RKO (cell line): Measurements from ENCODE around the gene NECTIN1.

Experiments
- DNase-seq: peaks from one replicate; pipeline ENCODE4 v3.0.0-alpha.2; 2016; ENCODE audit warnings: low spot score

The NECTIN1 gene

GRCh38 chr11:119671561-119672015, 57.4 kb downstream of the NECTIN1 start:
- no peak for DNase-seq

GRCh38 chr11:119671051-119671450, 57.9 kb downstream of the NECTIN1 start:
- no peak for DNase-seq

- no peak for DNase-seq
Observed at GRCh38 chr11:119669487-119669886, 59.5 kb downstream of the NECTIN1 start.

- DNase-seq = no peak
Observed at GRCh38 chr11:119668676-119669075, 60.3 kb downstream of the NECTIN1 start.

- peak; percentile 65 for DNase-seq
Observed at GRCh38 chr11:119666463-119667131, 62.4 kb downstream of the NECTIN1 start.

- DNase-seq = no peak
Observed at GRCh38 chr11:119666061-119666460, 62.9 kb downstream of the NECTIN1 start.

- no peak for DNase-seq
Observed at GRCh38 chr11:119664701-119665420, 64.1 kb downstream of the NECTIN1 start.

- no peak for DNase-seq
Observed at GRCh38 chr11:119664063-119664572, 64.9 kb downstream of the NECTIN1 start.

GRCh38 chr11:119663279-119663678, 65.7 kb downstream of the NECTIN1 start:
- DNase-seq = no peak

GRCh38 chr11:119661226-119661625, 67.8 kb downstream of the NECTIN1 start:
- no peak for DNase-seq

GRCh38 chr11:119659971-119660723, 68.9 kb downstream of the NECTIN1 start:
- no peak for DNase-seq

- DNase-seq = no peak
Observed at GRCh38 chr11:119652907-119653659, 75.9 kb downstream of the NECTIN1 start.

- no peak for DNase-seq
Observed at GRCh38 chr11:119651802-119652584, 77.0 kb downstream of the NECTIN1 start.

- no peak for DNase-seq
Observed at GRCh38 chr11:119650251-119650650, 78.7 kb downstream of the NECTIN1 start.

- no peak for DNase-seq
Observed at GRCh38 chr11:119647254-119647653, 81.7 kb downstream of the NECTIN1 start.

GRCh38 chr11:119645018-119645417, 84.0 kb downstream of the NECTIN1 start:
- no peak for DNase-seq

GRCh38 chr11:119644502-119644901, 84.5 kb downstream of the NECTIN1 start:
- DNase-seq = no peak

GRCh38 chr11:119643876-119644225, 85.1 kb downstream of the NECTIN1 start:
- DNase-seq = no peak

GRCh38 chr11:119643212-119643875, 85.7 kb downstream of the NECTIN1 start:
- no peak for DNase-seq

- peak; percentile 33 for DNase-seq
Observed at GRCh38 chr11:119641983-119642745, 86.8 kb downstream of the NECTIN1 start.
